ENCODE measurements around the gene PRRC2B. TPM values are rescaled to one million over a fixed set of nuclear protein-coding genes. Genes with fewer than 3 reads are reported as not detected.

The PRRC2B gene
- polyA plus RNA-seq, 1 donor: 132 TPM

DNA sequence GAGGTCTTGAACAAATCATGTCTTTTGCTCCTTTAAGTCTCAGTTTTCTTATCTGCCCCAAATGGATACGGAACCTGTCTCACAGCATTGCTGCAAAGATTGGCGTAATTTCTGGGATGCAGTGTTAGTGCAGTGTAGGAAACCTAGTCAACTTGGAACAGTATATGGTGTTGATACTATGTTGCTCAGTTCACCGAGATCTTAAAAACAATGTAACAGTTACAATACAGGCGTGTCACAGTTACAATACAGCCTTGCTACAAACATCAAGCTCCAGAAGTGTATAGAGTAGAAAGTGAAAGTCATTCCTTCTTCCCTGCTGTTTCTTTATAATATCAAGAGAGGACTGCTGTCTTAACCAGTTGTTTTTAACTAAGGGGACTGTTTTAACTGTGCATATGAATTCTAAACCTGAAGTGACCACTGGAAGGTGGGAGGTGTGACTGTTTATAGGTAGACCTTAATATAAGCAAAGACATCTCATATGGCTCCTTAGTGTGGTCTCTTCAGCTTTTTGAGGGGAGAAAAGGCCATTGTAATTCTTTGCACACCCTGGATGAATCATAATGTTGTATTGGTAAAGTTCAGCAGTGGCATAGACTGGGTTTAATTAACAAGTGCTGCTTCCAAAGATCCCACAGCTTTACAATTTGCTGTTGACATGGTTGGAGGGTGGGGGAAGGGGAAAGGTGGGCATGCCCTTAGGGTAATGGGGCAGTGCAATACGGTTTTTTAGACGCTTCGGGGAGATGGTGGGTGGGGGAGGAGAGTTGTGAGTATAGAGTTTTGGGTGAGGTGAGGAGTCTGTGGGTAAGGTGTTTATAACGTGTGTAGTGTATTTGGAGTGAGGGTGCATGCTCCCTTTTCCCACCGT lies 12.9 kb downstream of the PRRC2B start:
- WGBS (ENCODE audit: insufficient coverage, low lambda C conversion rate): no CpG with 5 or more reads among the region's 9 CpGs
- no peak overlapping the region for H3K4me3 ChIP-seq (ENCODE audit: low read length)

DNA sequence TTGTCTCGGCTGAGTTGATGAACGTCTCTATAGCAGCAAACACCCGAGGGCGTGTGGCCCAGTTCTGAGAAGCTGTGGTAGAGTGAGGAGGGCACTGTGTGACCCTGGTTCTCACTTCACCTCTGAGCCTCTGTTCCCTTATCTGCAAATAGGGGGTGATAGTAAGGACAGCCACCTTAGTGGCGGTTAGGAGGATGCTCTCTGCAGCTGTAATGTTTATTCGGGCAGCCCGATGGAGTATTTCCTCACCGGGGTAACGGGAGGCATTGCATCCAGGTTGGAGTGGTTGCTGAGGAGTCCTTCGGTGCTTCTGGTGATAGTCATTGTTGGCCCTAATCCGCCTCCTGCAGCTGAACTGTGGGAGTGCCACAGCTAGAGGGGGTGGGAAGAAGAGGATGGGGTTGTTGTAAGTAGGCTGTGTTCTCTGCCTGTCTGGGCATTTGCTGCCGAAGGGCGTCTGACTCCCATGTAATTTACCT lies 13.9 kb downstream of the PRRC2B start:
- DNase-seq: peak in 1 of 2 donors; percentile 42
- Histone ChIP-seq H3K4me3 (ENCODE audit: low read length) (no peak overlapping the region), H3K36me3 (ENCODE audit: control insufficient read depth, insufficient read depth, low read length) (peaks cover 8% of the 10 kb centered on the region), H3K9me3 (ENCODE audit: control insufficient read depth, low read depth, low read length) (no peaks in the 10 kb centered on the region), H3K27ac (ENCODE audit: low read length) (no peak overlapping the region), H3K4me1 (ENCODE audit: control insufficient read depth, insufficient read depth, low read length) (peaks cover 42% of the 10 kb centered on the region), H3K27me3 (ENCODE audit: control insufficient read depth, insufficient read depth, low read length) (no peaks in the 10 kb centered on the region)
- no CpG with 5 or more reads among the region's 13 CpGs for WGBS (ENCODE audit: insufficient coverage, low lambda C conversion rate)

More for the DNA sequence above, 12.9 kb downstream of the PRRC2B start:
- H3K36me3 ChIP-seq (ENCODE audit: control insufficient read depth, insufficient read depth, low read length): peaks cover 6% of the 10 kb centered on the region
- no peaks in the 10 kb centered on the region for H3K9me3 ChIP-seq (ENCODE audit: control insufficient read depth, low read depth, low read length)
- peaks cover 49% of the 10 kb centered on the region for H3K4me1 ChIP-seq (ENCODE audit: control insufficient read depth, insufficient read depth, low read length)
- H3K27ac ChIP-seq (ENCODE audit: low read length): no peak overlapping the region
- no peaks in the 10 kb centered on the region for H3K27me3 ChIP-seq (ENCODE audit: control insufficient read depth, insufficient read depth, low read length)
- DNase-seq: peak in 1 of 2 donors; percentile 39

DNA sequence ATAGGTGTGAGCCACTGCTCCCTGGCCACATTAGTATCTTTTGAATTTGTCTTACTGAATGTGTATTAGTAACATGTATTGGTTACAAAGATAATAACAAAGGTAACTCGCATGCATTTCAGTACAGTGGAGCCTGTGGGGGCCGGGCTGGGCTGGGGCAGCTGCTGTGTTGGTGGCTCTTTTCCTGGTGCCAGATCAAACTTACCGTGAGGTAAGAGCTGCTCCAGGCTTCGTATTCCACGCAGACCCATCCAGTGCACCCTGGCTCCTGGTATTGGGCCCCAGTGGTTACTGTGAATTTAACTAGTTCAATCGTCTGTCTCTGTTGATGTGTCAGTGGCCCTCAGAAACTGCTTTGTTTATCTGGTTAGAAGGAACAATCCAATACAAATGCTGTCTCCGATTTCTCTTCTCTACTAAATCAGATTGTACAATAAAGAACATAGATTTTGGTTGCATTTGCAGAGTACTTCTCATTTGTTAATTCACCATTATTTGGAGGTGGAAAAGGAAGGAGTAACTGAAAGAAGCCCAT lies 15.6 kb downstream of the PRRC2B start:
- 33% methylated on average over 1 of the region's 7 CpGs for WGBS (ENCODE audit: insufficient coverage, low lambda C conversion rate)
- DNase-seq: no peak
- H3K9me3 ChIP-seq (ENCODE audit: control insufficient read depth, low read depth, low read length): no peaks in the 10 kb centered on the region
- peaks cover 40% of the 10 kb centered on the region for H3K4me1 ChIP-seq (ENCODE audit: control insufficient read depth, insufficient read depth, low read length)
- H3K4me3 ChIP-seq (ENCODE audit: low read length): no peak overlapping the region
- H3K27me3 ChIP-seq (ENCODE audit: control insufficient read depth, insufficient read depth, low read length): no peaks in the 10 kb centered on the region
- peaks cover 8% of the 10 kb centered on the region for H3K36me3 ChIP-seq (ENCODE audit: control insufficient read depth, insufficient read depth, low read length)
- no peak overlapping the region for H3K27ac ChIP-seq (ENCODE audit: low read length)

DNA sequence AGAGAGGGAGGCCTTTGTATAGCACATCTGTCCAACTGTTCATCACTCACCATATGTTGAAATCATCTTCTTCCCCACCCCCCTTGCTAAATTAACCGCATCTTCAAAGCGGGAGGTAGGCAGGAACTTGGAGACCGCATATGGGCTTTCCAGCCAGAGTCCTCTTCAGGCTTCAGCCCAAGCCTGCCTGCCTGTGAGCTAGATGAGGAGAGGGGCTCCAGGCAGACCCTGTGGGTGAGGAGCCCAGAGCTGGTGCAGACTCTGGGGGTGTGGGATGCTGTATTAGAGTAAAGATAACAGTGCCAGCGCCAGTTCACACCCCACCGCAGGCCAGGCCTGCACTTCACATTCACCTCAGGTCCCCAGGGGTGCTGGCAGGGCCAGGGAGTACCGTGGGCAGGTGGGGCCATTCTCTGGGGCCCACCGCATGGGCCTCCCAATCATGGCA lies 16.2 kb downstream of the PRRC2B start:
- Histone ChIP-seq H3K4me1 (ENCODE audit: control insufficient read depth, insufficient read depth, low read length) (peaks cover 34% of the 10 kb centered on the region), H3K36me3 (ENCODE audit: control insufficient read depth, insufficient read depth, low read length) (peaks cover 10% of the 10 kb centered on the region), H3K27me3 (ENCODE audit: control insufficient read depth, insufficient read depth, low read length) (no peaks in the 10 kb centered on the region), H3K9me3 (ENCODE audit: control insufficient read depth, low read depth, low read length) (no peaks in the 10 kb centered on the region), H3K27ac (ENCODE audit: low read length) (no peak overlapping the region), H3K4me3 (ENCODE audit: low read length) (no peak overlapping the region)
- DNase-seq: no peak
- no CpG with 5 or more reads among the region's 7 CpGs for WGBS (ENCODE audit: insufficient coverage, low lambda C conversion rate)

DNA sequence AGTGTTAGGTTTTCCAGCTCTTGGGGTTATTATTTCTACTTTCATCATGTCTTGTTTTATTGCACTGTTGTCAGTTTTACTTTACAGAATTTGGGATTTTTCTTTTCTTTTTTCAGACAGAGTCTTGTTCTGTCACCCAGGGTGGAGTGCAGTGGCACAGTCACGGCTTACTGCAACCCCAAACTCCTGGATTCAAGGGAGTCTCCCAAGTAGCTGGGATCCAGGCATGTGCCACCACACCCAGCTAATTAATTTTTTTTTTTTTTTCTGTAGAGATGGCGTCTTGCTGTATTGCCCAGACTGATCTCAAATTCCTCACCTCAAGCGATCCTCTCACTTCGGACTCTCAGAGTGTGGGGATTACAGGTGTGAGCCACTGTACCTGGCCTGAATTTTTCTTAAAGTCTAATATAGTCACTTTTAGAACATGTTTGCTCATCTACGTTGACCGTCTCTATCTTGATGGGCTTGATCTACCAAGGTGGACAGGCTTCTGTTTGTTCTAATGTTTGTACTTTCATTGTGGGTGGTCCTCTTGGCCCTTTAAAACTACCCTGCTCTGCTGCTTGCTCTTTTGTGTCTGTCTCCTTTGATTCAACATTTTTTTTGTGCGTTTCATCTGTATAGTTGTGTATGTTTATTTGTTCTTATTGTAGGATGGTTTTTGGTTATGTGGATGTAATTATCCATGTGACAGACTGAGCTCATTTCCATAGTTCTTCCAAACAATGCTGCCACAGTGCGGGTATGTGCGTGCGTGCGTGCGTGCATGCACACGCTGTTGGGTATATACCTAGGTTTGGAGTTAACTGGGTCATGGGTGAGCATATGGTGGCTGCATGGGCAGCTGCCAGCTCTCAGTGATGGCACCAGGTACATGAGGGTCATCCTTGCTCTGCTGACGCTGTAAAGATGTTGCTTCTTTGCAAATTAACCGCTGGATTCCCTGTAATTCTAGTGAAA lies 18.1 kb downstream of the PRRC2B start:
- 60% methylated on average over 2 of the region's 15 CpGs for WGBS (ENCODE audit: insufficient coverage, low lambda C conversion rate)
- Histone ChIP-seq H3K4me3 (ENCODE audit: low read length) (no peak overlapping the region), H3K36me3 (ENCODE audit: control insufficient read depth, insufficient read depth, low read length) (peaks cover 13% of the 10 kb centered on the region), H3K4me1 (ENCODE audit: control insufficient read depth, insufficient read depth, low read length) (peaks cover 15% of the 10 kb centered on the region), H3K9me3 (ENCODE audit: control insufficient read depth, low read depth, low read length) (no peaks in the 10 kb centered on the region), H3K27ac (ENCODE audit: low read length) (no peak overlapping the region), H3K27me3 (ENCODE audit: control insufficient read depth, insufficient read depth, low read length) (no peaks in the 10 kb centered on the region)
- DNase-seq: no peak

DNA sequence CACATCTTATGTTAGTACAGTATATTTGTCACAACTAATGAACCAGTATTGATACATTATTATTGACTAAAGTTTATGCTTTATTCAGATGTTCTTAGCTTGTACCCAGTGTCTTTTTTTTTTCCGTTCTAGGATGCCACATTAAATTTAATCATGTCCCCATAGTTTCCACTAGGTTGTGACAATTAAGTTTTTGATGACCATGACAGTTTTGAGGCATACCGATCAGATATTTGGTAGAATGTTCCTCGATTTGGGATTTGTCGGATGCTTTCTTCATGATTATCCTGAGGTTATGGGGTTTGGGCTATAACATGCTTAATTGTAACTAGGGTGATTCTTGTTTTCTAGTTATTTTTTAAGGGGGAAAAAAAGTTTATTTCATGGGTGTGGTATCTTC lies 22.6 kb downstream of the PRRC2B start:
- H3K36me3 ChIP-seq (ENCODE audit: control insufficient read depth, insufficient read depth, low read length): peaks cover 16% of the 10 kb centered on the region
- DNase-seq: no peak
- H3K27me3 ChIP-seq (ENCODE audit: control insufficient read depth, insufficient read depth, low read length): no peaks in the 10 kb centered on the region
- H3K4me1 ChIP-seq (ENCODE audit: control insufficient read depth, insufficient read depth, low read length): peaks cover 23% of the 10 kb centered on the region
- H3K27ac ChIP-seq (ENCODE audit: low read length): no peak overlapping the region
- H3K4me3 ChIP-seq (ENCODE audit: low read length): no peak overlapping the region
- no peaks in the 10 kb centered on the region for H3K9me3 ChIP-seq (ENCODE audit: control insufficient read depth, low read depth, low read length)
- 100% methylated on average over 1 of the region's 4 CpGs for WGBS (ENCODE audit: insufficient coverage, low lambda C conversion rate)

DNA sequence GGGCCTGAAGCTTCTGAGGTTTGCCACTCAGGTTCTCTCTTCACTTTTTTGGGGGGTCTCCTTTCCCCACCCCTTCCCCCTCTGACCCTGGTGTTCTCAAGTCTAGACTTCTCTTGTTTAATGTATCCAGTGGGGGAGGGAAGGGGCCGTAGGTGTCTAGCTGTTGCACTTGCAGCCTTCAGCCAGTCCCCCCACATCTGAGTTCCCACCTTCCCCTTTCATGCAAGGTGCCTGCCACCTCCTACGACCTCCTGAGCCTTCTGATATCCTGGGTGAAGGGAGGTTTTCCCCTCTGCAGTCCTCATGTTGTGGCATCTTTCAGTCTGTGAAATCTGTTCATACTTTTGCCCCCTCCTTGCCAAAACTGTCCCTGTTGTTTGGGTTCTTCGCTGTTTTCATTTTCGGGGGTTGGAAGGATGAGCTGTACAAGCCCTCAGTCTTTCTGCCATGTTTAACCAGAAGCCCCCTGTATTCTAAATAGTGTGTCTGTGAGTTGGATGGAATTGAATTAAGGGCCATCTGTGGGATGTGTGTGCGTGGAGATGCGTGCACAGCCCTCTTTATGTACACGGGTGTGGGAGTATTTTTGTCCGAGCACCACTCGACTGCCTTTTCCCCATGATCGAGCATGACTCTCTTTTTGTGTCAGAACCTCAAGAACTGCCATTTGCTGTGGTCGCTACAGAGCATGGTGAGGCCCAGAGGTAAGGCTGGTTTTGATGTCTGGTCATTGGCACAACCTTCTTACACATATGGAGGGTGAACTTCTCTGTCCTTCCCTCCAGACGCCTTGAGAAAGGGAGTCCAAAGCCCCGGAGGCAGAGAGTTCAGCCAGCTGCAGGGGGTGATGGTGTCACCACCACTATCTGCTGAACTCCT lies 23.6 kb downstream of the PRRC2B start:
- H3K4me1 ChIP-seq (ENCODE audit: control insufficient read depth, insufficient read depth, low read length): peaks cover 26% of the 10 kb centered on the region

DNA sequence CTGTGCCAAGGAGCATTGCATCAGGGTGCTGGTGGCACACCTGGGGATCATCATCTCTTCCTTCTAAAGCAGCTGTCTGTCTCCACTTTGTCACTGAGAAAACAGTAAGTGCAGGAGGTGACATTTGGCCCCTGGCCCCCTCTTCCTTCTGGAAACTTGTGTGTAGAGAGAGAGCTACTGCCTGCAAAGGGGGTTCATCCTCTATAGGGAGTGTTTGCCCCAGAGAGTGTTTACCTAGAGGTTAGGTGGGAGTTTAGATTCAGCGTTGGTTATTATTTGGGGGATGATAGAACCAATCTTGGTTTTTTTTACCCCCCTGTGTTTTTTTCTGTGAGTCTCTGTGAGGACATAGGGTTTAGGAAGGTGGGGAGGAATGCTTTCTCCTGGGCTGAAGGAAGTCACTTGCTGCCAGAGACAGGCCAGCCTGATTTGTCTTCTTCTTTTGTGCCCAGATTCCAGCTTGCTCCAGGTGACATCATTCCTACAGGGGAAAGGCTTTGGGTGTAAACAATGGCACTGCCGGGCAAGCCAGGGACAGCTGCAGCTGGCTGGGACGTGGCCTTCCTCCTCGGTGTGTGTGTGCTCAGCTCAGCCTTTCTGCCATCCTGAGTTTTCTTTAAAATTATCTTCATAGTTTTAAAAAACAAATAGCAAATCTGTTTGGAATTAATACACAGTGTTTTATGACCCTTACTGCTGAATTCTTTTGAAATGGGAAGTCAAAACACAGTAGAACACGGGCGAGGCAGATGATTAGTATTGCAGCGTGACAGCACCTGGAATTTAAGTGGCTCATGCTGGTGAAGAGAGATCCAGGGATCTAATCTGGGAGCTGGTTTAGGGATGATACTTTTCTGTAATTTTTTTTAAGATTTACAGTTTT lies 24.5 kb downstream of the PRRC2B start:
- Histone ChIP-seq H3K36me3 (ENCODE audit: control insufficient read depth, insufficient read depth, low read length) (peaks cover 13% of the 10 kb centered on the region), H3K27ac (ENCODE audit: low read length) (peak overlapping the region; percentile 3), H3K9me3 (ENCODE audit: control insufficient read depth, low read depth, low read length) (no peaks in the 10 kb centered on the region), H3K4me3 (ENCODE audit: low read length) (no peak overlapping the region), H3K4me1 (ENCODE audit: control insufficient read depth, insufficient read depth, low read length) (peaks cover 35% of the 10 kb centered on the region), H3K27me3 (ENCODE audit: control insufficient read depth, insufficient read depth, low read length) (no peaks in the 10 kb centered on the region)
- peak in 1 of 2 donors; percentile 39 for DNase-seq
- 20% methylated on average over 2 of the region's 7 CpGs for WGBS (ENCODE audit: insufficient coverage, low lambda C conversion rate)

More for the DNA sequence above, 23.6 kb downstream of the PRRC2B start:
- DNase-seq: no peak
- Histone ChIP-seq H3K27ac (ENCODE audit: low read length) (peak overlapping the region; percentile 3), H3K4me3 (ENCODE audit: low read length) (no peak overlapping the region), H3K9me3 (ENCODE audit: control insufficient read depth, low read depth, low read length) (no peaks in the 10 kb centered on the region), H3K36me3 (ENCODE audit: control insufficient read depth, insufficient read depth, low read length) (peaks cover 13% of the 10 kb centered on the region), H3K27me3 (ENCODE audit: control insufficient read depth, insufficient read depth, low read length) (no peaks in the 10 kb centered on the region)
- no CpG with 5 or more reads among the region's 13 CpGs for WGBS (ENCODE audit: insufficient coverage, low lambda C conversion rate)
